Activated effector memory CD4-positive, alpha-beta T cell treated with Interleukin-2 at 50 U/mL for 16 hours (primary cell): ENCODE data around the gene SERAC1.

Experiments
- DNase-seq: peaks from one replicate; pipeline ENCODE4 v3.0.0-alpha.2; 2020

Gene SERAC1

DNA sequence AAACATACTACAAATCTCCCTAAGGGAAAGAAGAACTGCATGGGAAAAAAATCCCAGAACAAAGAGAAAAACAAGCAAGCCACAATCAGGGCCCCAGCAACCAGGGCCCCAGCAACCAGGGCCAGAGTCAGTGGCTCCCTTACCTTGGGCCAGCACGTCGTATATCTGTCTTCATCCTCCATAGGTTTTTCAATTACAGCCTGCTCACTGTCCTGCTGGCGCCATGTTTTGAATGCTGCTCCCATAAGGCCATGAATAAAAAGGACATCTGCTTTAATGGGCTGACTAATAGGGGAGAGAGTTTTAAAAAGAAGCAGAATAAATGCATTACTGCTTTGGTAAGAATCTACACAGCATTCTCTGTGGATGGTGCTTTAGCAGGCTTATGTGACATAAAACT lies 49.2 kb downstream of the SERAC1 start:
- DNase-seq: no peak

DNA sequence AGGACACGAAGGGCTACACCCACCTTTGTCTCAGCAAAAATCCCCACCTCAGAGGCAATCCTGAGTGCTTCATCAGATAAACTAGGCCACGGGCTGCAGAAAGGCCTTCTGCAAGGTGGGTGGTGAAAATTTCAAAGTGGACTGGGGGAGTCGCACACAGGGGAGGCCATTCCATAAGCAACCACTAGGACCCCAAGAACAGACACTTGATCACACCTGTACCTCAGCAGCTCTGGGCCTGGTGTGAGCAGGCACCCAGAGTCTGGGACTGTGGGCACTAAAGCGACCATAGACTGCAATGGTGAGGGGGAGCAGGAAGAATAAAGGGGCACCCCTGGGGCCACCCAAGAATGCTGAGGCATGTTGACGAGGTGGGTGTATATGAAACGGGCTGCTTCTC lies 52.6 kb downstream of the SERAC1 start:
- DNase-seq: no peak

DNA sequence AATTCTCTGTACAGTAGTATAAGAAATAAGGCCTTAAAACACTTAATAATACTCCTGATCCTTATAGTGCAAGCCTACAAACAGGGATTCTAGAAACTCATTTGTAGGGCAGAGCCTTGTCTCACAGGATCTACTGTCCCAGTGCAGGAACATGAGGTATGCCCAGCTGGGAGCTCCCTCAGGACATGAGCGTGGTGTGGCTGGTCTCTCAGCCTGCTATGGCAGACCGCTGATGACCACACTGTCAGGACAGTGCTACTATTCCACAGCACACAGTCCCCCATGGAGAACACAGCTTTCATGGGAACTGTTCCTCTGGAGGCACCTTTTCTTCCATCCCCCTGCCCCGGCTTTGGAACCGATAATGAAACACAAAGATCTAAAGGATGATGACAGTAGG lies 53.0 kb downstream of the SERAC1 start:
- DNase-seq: no peak

DNA sequence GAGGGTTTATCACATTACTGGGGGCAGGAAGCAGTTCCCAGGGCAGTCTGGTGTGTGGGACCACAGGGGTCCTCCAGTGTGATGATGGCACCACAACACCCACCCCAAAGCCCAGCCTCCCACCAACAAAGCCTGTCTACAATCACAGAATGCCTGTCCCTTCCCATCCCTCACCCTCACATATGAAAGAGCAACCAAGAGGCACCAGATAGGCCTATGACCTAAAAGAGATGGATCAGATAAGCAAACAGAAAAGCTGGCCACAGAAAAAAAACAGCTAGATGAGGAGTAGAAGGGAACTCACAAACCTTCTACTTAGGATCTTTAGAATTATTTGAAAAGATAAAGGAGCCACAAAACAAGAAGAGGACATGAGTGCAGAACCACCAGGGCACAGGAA lies 54.3 kb downstream of the SERAC1 start:
- DNase-seq: no peak

DNA sequence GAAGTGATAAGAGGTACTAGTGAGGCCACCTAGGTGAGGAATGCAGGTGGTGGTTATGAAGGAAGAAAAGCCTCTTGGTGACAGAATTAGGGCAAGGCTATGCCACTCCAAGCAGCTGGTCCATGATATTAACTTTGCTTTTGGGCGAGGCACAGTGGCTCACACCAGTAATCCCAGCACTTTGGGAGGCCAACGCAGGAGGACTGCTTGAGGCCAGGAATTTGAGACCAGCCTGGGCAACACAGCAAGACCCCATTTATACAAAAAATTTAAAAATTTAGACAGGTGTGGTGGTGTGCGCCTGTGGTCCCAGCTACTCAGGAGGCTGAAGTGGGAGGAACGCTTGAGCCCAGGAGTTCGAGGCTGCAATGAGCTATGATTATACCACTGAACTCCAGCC lies 56.1 kb downstream of the SERAC1 start:
- no peak for DNase-seq

DNA sequence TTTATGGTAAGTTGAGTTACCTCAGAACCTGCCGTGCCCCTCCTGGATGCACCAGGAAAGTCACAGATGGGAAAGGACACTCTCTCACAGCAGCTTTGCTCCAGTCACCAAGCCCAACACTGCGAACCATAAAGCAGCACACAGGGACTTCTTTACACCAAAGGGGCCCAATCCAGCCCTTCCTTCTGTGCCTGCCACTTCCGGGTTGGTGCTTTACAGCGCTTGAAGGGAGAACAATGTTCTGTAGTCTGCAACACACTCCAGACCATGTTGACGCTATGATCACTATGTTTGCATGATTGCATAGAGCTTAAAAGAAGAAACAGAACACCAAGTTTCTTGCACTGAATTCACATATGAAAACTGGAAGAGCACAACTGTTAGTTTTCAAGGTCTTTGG lies 57.1 kb downstream of the SERAC1 start:
- DNase-seq: no peak

DNA sequence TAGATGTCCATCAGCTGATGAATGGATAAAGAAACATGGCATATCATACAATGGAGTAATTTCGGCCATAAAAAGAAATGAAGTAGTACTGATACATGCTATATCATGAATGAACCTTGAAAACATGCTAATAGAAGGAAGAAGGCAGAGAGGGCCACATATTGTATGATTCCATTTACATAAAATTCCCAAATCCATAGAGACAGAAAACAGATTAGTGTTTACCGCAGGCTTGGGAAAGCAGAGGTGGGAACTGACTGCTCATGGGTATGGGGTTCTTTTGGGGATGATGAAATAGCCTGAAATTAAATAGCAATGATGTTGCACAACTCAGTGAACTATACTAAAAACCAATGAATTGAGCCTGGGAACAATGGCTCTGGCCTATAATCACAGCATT lies 58.3 kb downstream of the SERAC1 start:
- no peak for DNase-seq

DNA sequence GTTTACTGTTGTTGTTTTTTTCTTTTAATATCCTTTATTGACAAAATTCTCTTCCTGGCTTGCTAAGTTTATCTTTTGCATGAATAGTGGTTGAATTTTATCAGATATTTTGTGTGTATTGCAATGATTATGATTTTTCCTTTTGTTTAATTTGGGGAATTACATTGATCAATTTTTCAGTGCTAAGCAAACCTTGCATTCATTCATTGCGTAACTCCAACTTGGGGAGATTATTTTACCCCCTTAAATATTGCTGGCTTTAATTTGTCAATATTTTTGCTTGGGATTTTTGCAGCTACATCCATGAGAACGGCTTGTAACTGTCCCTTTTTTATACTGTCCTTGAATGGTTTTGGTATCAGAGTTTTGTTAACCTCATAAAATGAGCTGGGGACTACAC lies 63.4 kb downstream of the SERAC1 start:
- no peak for DNase-seq

DNA sequence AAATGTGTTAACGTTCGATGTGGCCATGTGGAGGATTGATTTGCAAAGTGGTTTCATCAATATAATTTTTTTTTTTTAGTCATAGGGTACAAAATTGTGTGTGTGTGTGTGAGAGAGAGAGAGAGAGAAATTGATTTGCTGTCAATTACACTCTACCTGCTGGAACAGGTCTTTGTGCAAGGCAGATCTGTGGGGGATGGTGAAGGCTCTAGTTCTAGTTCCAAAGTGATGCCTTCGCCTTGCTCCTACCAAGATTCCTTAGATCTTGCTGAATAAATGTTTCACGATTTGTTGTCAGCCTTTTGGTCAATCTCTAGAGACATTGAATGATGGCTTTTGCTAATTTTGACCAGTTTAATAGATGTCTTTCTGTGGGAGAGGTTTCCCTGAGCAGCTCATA lies 64.8 kb downstream of the SERAC1 start:
- no peak for DNase-seq

DNA sequence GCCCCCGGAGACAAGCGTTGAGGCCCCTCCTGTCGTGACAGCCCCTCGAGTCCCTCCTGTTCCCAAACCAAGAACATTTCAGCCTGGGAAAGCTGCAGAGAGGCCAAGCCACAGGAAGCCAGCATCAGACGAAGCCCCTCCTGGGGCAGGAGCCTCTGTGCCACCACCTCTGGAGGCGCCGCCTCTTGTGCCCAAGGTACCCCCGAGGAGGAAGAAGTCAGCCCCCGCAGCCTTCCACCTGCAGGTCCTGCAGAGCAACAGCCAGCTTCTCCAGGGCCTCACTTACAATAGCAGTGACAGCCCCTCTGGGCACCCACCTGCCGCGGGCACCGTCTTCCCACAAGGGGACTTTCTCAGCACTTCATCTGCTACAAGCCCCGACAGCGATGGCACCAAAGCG lies 72.4 kb downstream of the SERAC1 start:
- DNase-seq: no peak

DNA sequence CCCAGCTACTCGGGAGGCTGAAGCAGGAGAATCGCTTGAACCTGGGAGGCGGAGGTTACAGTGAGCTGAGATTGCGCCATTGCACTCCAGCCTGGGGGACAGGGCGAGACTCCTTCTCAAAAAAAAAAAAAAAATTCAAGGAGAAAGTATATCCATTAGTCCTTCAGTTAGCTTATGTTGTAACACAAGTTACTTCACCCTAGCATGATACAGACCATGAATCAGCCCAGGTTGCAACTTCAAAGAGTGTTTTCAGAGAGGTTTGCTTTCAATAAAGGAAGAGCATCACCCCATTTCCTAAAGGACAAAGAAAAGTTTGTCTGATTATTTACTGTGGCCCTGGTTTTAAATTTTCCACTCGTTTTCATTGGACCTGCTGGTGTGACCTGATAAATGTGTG lies 73.0 kb downstream of the SERAC1 start:
- DNase-seq: no peak

DNA sequence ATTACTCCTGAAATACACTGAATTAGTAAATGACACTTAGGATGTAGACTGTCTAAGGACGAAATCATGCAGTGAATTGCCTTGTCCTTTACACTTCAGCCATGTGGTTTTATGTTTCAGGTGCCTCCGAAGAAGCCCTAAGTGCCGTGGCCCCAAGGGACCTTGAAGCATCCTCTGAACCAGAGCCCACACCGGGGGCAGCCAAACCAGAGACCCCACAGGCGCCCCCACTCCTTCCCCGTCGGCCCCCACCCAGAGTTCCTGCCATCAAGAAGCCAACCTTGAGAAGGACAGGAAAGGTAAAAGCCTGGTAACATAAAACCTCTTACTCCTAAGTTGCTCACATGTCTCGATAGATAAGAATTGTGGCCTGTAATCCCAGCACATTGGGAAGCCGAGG lies 75.3 kb downstream of the SERAC1 start:
- no peak for DNase-seq

DNA sequence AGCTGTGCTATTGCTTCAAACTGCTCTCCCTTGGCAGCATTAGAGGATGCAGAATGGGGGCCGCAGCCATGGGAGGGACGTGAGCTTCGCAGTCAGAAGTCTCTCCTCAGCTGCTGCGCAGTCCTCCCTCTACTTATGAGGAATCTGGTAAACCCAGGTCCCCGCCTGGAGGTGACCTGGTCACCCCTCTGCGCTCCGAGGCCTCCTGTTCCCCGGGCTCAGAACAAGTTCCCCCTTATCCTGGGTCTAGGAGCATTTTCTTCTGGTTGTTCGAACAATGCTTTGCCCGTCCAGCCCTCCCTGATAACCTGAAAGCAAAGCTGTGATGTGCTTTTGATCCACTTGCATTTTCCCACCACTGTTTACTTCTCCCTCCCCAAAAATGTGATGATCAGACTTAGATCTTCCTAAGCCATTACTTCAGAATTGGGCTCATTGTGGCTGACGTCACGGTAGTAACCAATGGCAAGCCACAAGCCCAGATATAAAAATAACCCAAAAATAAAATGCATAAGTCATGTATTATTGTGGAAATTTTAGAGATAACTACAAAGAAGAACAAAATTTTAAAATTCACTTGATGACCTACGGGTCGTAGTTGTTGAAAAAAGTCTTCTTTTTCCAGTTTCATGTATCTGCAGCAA lies 80.7 kb downstream of the SERAC1 start:
- DNase-seq: no peak

DNA sequence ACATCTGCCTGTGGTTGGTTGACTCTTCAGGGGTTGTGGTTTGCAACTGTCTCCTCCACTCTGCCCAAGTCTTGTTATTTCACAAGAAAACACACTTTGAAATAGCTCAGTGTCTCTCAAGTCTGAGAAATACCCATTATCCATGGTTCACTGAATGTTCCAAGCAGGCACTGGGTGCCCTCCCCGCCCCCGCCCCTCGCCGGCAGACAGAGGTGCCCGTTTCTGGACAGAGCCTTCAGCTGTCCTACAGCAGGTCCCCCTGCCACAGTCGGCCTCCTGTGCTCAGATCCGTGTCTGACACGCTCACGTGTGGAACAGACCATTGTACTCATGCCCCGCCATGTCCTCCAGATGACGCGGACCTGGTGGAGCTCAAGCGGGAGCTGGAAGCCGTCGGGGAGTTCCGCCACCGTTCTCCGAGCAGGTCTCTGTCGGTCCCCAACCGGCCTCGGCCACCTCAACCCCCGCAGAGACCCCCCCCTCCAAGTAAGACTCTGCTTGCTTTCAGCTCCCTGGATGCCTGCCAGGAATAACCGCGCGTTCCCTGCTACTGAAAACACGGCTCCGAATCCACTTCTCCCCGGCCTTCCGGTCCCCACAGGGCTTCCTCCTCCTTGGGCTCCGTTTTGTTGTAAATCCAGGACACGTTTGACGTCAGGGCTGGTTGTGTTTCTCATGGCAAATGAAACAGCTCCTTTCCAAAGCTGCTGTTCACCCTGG lies 81.4 kb downstream of the SERAC1 start:
- DNase-seq: no peak

DNA sequence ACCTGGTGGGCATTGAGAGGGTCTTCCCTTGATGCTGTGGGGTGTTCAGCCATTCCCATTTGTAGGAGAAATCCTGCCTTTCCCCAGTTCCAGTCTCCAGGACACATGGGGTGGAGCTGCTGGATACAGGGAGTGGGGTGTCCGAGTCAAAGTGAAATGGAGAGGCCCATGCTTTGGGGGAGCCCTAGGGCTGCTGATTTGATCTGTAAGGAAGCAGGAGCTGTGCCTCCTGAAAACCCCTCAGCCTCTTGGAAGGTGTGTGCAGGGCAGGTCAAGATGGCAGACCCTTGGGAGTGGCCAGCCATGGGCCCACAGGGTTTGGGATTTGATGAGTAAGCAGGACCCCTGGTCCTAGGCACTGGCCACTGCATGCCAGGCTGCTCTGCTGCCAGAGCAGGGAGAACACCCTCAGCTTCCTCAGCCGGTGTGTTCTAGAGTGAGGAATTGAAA lies 82.0 kb downstream of the SERAC1 start:
- no peak for DNase-seq

DNA sequence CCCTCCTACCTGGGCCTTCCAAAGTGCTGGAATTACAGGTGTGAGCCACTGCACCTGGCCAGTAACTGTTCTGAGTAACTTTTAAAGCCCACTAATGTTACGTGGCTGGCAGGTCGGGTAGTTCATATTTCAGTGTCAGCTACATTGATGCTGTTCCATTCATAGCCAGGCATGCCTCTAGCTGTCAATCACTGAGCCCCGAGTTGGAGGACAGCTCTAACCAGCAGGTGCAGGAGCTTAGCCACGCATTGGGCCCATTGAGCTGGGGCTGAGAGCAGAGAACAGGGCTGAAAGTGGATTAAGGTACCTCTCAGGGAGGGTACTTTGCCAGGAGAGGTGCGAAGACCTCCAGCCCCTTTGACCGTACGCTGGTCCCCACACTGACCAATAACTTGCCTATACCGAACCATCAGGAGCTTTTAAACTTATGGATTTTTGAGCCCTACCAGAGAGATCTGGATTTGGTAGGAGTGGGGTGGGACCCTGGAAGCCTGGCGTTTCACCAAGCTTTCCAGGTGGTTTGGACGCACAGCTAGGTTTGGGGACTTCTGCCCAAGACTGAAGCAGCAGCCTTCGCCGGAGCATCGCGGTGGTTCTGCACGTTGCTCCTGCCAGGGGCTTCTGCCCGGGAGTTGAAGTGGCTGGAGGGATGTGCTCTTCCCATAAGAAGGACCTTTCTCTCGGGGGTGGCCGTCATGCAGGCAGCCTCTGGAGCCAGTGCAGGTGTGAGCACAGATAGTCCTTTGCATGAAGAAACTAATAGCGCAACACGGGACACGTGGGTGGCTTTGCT lies 82.6 kb downstream of the SERAC1 start:
- DNase-seq: no peak

DNA sequence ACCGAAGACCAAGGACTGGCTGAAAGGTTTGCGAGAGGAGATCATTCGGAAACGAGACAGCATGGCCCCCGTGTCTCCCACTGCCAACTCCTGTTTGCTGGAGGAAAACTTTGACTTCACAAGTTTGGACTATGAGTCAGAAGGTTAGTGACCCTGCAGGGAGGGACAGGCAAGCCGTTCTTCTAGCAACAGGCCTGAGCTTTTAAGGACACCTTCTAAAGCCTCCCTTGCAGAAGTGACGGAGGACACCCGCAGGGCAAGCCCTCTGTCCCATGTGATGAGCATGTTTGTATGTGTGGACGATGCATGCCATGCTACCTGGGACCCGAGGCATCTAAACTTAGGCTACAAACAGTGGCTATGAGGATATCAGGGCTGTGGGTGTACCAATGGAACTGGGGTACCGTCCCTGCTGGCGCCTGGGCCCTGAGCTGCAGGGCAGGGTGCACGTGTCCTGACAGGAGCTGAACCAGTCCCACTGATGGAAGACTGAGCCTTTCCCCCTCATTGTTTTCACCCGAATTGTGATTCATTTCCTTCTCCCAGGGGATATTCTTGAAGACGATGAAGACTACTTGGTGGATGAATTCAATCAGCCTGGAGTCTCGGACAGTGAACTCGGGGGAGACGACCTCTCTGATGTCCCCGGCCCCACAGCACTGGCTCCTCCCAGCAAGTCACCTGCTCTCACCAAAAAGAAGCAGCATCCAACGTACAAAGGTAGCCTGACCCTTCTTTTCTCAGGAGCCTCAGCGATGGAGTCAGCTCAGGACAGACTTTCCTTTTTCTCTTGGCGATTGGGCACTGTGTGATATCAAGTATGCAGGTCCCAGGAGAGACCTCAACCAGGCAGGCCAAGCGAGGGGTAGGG lies 84.4 kb downstream of the SERAC1 start:
- DNase-seq: no peak

DNA sequence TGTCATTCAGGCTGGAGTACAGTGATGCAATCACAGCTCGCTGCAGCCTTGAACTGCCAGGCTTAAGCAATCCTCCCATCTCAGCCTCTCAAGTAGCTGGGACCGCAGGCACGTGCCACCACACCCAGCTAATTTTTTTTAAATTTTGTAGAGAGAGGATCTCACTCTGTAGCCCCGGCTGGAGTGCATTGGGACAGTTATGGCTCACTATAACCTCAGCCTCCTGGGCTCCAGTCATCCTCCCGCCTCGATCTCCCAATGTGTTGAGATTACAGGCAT lies 86.5 kb downstream of the SERAC1 start:
- DNase-seq: no peak

DNA sequence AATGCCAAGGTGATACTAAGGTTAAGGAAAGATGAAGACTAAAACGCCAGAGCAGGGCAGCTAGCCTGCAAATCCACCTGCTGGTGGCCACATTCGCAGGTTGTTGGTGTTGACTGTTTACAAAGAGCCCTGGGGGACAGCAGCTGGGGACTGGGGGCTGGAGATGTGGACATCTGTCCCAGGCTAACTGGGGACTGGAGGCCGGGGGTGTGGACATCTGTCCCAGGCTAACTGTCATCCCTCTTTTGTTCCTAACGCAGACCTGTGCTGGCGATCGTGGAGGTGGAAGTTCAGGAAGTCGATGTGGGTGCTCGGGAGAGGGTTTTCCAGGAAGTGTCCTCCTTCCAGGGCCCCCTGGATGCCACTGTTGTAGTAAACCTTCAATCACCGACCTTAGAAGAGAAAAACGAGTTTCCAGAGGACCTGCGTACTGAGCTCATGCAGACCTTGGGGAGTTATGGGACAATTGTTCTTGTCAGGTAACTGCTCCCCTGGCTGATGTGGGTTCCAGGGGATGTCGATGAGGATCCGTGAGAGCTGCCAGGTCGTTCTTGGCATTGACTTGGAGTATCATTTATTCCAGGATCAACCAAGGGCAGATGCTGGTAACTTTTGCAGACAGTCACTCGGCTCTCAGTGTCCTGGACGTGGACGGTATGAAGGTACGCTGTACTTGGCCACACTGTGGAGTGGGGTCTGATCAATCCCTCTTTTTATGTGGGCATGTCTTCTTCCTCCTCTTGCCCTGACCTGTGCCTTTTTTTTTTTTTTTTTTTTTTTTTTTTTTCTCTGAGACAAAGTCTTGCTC lies 87.0 kb downstream of the SERAC1 start:
- no peak for DNase-seq

DNA sequence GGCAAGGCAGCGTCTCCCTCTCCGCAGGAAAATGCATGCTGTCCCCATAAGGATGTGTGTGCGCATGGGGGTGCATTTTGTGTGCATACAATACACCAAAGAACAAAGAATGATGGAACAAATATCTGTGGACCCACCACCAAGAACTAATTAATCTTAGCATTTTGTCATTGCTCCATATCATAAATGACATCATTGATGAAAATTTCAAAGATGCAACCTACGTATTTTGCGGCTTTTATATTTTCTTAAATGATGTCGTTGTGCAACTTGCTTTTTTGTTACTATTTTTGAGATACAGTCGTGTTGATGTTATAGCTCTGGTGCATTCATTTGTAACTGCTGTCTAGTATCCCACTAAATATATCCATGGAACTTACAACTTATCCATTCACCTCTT lies 89.7 kb downstream of the SERAC1 start:
- no peak for DNase-seq

DNA sequence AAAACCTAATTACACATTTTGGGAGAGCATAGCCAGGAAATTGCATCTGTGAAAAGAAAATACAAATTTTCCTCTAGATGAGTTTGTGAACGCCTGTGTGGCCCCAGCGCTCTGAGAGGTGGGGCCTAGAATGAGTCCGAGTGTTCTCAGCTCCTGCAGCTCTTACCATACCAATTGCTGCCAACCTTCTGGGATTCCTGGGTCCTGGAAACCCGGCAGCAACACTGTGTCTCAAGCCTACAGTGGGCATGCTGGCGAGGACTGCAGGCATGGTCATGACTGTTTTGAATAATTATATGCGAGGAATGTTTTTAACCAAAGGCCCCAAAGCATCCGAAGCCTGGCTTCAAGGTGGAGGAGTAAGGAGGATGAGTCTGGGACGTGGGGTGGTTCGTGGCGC lies 90.4 kb downstream of the SERAC1 start:
- DNase-seq: no peak

DNA sequence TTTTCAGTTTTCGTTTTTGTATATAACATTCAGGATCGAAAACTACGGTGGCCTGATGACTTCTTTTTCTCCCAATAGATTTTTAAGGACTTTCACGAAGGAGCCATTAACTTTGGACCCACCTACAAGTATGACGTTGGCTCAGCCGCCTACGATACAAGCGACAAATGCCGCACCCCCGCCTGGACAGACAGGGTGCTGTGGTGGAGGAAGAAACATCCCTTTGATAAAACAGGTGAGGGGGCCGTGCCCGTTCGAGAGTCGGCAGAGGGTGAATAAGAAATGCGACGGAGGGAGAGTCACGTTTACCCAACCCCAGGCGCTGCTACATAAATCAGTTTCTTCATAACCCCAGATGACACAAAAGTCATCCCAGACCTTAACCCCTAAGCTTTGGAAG lies 91.5 kb downstream of the SERAC1 start:
- no peak for DNase-seq

DNA sequence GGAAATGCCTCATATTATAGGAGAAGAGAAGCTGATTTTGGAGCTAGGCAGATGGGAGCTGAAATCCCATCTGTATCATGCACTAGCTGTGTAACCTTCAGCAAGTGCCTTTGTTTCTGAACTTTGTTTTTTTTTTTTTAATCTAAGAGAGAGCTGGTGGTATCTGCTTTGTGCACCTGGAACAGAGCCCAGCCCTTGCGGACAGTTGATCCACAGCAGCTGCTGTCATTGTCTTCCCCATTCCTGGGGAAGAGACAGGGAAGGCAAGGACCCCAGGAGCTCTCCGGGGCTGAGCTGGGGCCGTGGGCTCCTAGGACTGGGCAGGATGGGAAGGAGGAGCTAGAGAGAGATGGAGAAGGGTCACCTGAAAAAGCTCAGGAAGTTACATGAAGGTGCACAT lies 94.3 kb downstream of the SERAC1 start:
- no peak for DNase-seq
